Glomerular endothelial cell (primary cell): ENCODE data around the gene MMP28. TPM values are rescaled to one million over a fixed set of nuclear protein-coding genes. Genes with fewer than 3 reads are reported as not detected.

Experiments used
- DNase-seq: peaks from one replicate; pipeline ENCODE4 v3.0.0-alpha.2; 2011; ENCODE audit warnings: low read depth, low spot score; ENCODE audit errors: extremely low read depth
- total RNA-seq: library from RNA; depleted of rRNA; stranded (reverse); fragments of >200 nt; gene quantifications from 2 replicates; pipeline ENCODE4 v1.2.3, GENCODE V29; 2015

Gene MMP28
- total RNA-seq, 1 donor from 2014 or later: 3.4 TPM

- peak; percentile 96 for DNase-seq
Measured at GRCh38 chr17:35801583-35802224, 6.3 kb upstream of the MMP28 start.

- no peak for DNase-seq
Measured at GRCh38 chr17:35799942-35800341, 4.5 kb upstream of the MMP28 start.

GRCh38 chr17:35797918-35798317 is 2.5 kb upstream of the MMP28 start:
- no peak for DNase-seq

- no peak for DNase-seq
Measured at GRCh38 chr17:35797370-35797769, 1.9 kb upstream of the MMP28 start.

- DNase-seq: no peak
Measured at GRCh38 chr17:35796942-35797341, 1.5 kb upstream of the MMP28 start.

- DNase-seq: no peak
Measured at GRCh38 chr17:35795871-35796265, 427 bp upstream of the MMP28 start.

- DNase-seq: no peak
Measured at GRCh38 chr17:35793257-35793656, 2.2 kb downstream of the MMP28 start.

GRCh38 chr17:35791681-35792350 is 3.6 kb downstream of the MMP28 start:
- DNase-seq: no peak

- no peak for DNase-seq
Measured at GRCh38 chr17:35790841-35791240, 4.6 kb downstream of the MMP28 start.

GRCh38 chr17:35788477-35789368 is 6.7 kb downstream of the MMP28 start:
- DNase-seq: no peak

- DNase-seq: no peak
Measured at GRCh38 chr17:35786941-35787432, 8.5 kb downstream of the MMP28 start.

GRCh38 chr17:35784895-35785294 is 10.5 kb downstream of the MMP28 start:
- no peak for DNase-seq

- no peak for DNase-seq
Measured at GRCh38 chr17:35780950-35781349, 14.5 kb downstream of the MMP28 start.

- no peak for DNase-seq
Measured at GRCh38 chr17:35778641-35779196, 16.7 kb downstream of the MMP28 start.

GRCh38 chr17:35775583-35775982 is 19.9 kb downstream of the MMP28 start:
- DNase-seq: no peak

- DNase-seq: no peak
Measured at GRCh38 chr17:35775039-35775438, 20.4 kb downstream of the MMP28 start.

- DNase-seq: no peak
Measured at GRCh38 chr17:35774499-35774898, 20.9 kb downstream of the MMP28 start.

- DNase-seq: no peak
Measured at GRCh38 chr17:35773679-35774425, 21.6 kb downstream of the MMP28 start.

GRCh38 chr17:35773129-35773528 is 22.3 kb downstream of the MMP28 start:
- no peak for DNase-seq

GRCh38 chr17:35769895-35770486 is 25.4 kb downstream of the MMP28 start:
- DNase-seq: no peak
